ENCODE results near the gene ZC3H12A.
A peak's percentile ranks its signal among the peaks of the same experiment; 100 is the strongest.

ZC3H12A gene

GRCh38 chr1:37474046-37474696, at the start of gene ZC3H12A:
TSS of gene ZC3H12A (plus strand) at chr1:37474580. CDS start at chr1:37475497, 917 bp downstream.
- DNase-seq (ENCODE audit: low read depth in 1 of 2, low spot score in 1 of 2): peak; percentile 91 to 96

DNA sequence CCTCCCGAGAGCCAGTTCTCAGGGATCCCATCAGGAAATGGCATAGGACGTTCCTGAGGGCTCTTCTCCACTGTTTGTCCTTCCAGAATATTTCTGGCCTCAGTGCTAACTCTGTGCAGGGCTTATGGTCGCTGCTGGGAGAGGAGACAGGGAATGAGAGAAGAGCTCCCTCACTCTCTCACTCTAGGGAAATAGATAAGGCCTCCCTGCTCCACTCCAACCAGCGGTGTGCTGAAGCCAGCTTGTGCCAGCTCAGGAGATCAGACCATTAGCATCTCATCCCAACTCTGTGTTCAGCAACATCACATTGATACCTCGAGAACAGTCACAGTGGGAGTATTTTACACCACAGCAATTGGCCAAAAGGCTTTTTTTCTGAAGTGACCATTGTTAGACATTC, 49.2 kb upstream of the ZC3H12A start:
- DNase-seq (ENCODE audit: low read depth in 1 of 2, low spot score in 1 of 2): no peak

DNA sequence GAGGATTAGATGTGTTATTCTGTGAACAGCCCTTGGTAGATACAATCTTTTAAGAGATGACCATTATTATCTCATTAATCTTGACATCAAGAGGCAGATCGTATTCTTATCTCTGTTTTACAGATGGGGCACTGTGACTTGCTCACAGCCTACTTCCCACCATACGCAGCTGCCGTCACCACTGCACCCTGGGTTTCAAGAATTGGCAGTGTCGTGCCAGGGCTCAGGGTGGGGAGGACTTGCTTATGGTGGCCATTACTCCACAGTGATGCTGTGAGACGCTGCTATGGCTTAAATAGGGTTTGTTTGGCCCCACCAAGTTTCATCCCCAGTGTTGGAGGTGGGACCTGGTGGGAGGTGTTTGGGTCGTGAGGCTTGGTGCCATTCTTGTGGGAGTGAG, 45.4 kb upstream of the ZC3H12A start:
- no peak for DNase-seq (ENCODE audit: low read depth in 1 of 2, low spot score in 1 of 2)

DNA sequence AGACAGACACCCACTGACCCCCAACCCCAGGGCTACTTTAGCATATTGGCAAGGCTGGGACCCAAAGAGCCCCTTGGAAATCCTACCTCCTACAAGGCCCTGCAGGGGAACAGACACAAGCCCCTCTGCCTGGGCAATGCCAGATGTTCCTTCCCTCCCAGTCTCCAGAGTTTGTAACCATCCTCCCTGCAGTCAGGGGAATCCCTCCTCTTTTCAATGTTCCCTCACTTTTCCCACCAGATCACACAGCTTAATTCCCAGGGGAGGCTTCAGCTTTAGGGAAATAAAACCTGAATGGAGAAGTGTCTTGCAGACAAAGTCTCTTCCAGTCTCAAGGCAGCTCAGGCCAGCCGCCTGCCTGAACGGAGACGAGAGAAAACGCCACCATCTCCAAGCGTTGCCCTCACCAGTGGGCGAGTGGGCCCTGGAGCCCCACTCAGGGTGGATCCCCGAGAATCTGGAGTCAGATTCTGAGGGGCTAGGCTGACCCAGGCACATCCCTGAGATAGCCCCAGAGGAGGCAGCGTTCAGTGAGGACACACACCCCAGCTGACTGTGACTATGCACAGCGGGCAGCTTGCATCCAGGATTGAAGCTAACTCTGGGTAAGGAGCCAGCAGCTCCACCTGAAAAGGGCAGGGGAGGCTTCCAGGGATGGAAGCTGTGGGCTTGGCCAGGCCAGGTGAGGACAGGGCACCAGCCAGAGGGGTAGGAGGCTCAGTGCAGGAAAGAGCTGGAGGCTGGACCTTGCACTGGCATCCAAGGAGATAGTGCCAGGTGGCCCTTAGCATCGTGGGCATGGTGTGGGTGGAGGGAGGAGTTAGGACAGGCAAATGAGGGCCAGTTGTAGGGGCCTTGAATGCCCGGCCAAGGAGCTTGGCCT, 44.0 kb upstream of the ZC3H12A start:
- no peak for DNase-seq (ENCODE audit: low read depth in 1 of 2, low spot score in 1 of 2)

- no peak for DNase-seq (ENCODE audit: low read depth in 1 of 2, low spot score in 1 of 2)
Observed at GRCh38 chr1:37432716-37433115, 41.7 kb upstream of the ZC3H12A start.

GRCh38 chr1:37433171-37433570, 41.2 kb upstream of the ZC3H12A start:
- DNase-seq (ENCODE audit: low read depth in 1 of 2, low spot score in 1 of 2): no peak

DNA sequence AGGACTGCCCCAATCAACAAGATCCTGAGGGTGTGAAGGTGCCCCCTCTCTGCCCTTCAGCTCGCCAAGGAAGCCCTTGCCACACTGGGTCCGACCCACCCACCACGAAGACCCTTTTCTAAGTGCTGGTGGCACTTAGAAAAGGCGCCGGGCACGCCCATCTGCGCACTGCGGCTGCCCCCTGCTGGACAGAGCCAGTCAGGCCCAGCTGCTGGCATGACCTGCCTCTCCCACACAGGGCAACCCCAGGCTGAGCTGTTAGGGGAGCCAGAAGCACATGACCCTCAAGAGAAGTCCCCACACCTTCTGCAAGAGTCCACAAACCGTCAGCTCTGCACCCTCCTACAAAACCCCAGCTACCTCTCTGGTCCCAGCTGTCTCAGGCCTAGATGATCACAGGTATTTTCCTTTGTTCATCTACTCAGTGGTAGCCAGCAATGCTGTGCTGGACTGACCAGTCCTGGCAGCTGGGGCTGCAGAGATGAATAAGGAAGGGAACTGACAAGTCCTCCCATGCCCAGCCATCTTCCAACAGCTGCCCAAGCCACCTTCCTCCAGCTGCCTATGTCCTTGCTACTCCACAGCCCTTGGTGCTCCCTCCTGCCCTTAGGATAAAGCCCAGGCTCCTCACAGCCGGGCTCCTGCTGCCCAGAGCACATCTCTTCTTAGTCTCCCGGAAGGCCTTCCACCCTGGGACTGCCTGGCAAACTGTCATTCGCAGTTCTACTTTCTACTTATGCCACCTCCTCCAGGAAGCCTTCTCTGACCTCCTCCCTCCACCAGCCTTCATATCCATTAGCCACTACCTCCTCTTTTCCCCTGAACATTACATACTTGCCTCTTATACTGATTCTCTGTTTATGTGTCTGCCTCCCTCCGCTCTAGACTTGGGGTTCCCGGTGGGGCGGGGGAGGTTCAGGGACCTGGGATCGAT, 39.8 kb upstream of the ZC3H12A start:
- peak; percentile 36 to 67 for DNase-seq (ENCODE audit: low read depth in 1 of 2, low spot score in 1 of 2)

DNA sequence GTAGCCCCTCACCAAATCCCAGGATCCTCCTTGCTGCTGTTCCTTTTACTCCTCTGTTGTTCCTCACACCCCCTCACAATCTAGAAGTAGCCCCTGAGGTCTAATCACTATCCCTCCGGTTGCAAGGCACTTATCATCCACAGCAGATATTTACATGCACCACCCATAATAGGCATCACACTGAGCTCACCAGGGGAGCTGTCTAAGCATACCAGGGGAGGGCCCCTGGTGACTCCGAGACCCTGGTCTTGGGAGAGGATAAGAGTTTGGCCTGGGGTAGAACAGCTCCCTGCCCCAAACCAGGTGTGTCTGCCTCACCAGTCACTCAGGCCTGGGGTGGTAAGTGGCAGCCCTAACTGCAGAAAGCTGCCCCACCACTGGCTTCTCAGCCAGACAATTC, 37.3 kb upstream of the ZC3H12A start:
- no peak for DNase-seq (ENCODE audit: low read depth in 1 of 2, low spot score in 1 of 2)

GRCh38 chr1:37438037-37438868, 36.1 kb upstream of the ZC3H12A start:
- DNase-seq (ENCODE audit: low read depth in 1 of 2, low spot score in 1 of 2): no peak

DNA sequence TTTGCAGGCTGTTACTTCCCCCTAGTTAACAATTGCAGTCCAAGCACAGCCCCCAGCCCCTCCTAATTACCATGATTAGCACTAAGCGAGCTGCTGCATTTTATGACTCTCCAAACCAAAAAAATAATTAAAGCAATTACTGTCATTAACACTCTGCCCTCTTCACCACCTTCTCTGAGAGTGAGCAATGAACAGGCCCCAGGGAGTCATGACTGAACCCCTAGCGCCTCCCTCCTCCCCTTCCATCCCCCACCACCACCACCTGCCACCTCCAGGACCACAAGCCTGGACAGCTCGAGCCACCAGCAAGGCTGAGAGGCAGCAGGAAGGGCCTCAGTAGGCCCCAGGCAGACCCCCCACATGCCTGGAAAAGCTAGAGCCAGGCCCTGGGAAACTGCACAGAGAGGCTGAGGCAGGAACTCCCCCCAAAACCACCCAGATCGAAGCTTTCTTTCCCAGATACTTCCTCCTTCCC, 35.5 kb upstream of the ZC3H12A start:
- no peak for DNase-seq (ENCODE audit: low read depth in 1 of 2, low spot score in 1 of 2)

- no peak for DNase-seq (ENCODE audit: low read depth in 1 of 2, low spot score in 1 of 2)
Observed at GRCh38 chr1:37439349-37439995, 34.9 kb upstream of the ZC3H12A start.

GRCh38 chr1:37441490-37441889, 32.9 kb upstream of the ZC3H12A start:
- DNase-seq (ENCODE audit: low read depth in 1 of 2, low spot score in 1 of 2): no peak

GRCh38 chr1:37442139-37442538, 32.2 kb upstream of the ZC3H12A start:
- no peak for DNase-seq (ENCODE audit: low read depth in 1 of 2, low spot score in 1 of 2)

- no peak for DNase-seq (ENCODE audit: low read depth in 1 of 2, low spot score in 1 of 2)
Observed at GRCh38 chr1:37442644-37443043, 31.7 kb upstream of the ZC3H12A start.

DNA sequence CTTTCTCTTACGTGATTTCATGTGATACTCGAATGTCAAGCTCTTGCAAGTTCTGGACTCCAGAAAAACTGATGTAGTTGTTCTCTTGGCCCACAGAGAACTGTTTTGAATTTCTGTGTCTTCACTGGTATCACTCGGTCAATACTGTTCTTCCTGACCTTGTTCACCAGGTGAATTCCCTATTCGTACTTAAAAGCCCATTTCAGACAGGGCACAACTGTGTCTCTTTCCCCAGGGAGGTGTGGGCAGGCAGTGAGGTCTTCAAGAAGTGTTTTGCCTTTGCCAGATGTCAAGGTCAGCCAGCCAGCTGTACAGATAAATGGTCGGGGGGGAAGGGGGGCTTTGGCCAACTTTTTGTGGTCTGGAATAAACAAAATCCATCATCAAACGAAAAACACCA, 27.5 kb upstream of the ZC3H12A start:
- DNase-seq (ENCODE audit: low read depth in 1 of 2, low spot score in 1 of 2): no peak

DNA sequence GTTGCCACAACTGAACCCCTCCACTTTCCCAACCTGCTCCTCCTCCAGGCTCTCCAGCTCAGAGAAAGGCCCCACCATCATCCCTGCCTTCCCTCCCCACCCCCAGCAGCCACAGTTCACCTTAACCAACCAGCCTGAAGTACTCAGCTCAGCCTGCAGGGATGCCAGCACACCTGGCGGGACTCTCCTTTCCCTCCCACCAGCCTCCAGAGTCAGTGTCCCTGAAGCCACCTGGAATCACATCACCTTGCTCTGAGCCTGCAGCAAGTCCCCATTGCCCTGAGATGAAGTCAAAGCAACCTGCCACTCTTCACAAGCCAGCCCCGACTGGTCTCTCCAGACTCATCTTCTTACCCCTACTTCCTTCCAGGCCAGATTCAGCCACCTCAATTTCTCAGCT, 26.2 kb upstream of the ZC3H12A start:
- no peak for DNase-seq (ENCODE audit: low read depth in 1 of 2, low spot score in 1 of 2)

- no peak for DNase-seq (ENCODE audit: low read depth in 1 of 2, low spot score in 1 of 2)
Observed at GRCh38 chr1:37448691-37449417, 25.5 kb upstream of the ZC3H12A start.

GRCh38 chr1:37449936-37450335, 24.4 kb upstream of the ZC3H12A start:
- DNase-seq (ENCODE audit: low read depth in 1 of 2, low spot score in 1 of 2): no peak

GRCh38 chr1:37452416-37452815, 22.0 kb upstream of the ZC3H12A start:
- DNase-seq (ENCODE audit: low read depth in 1 of 2, low spot score in 1 of 2): no peak
